Hematopoietic multipotent progenitor cell treated with erythropoietin and hydrocortisone succinate and interleukin-3 and kit ligand, for 15 days (in vitro differentiated cells): ENCODE data around the gene GTF2A1.
"Not testable (repeated sequence)": the region's sequence is repeated elsewhere in the genome, so short reads cannot be mapped to it uniquely, and the experiment has no call there.

Experiments
- DNase-seq: peaks from one replicate; pipeline ENCODE4 v3.0.0-alpha.2; 2015; ENCODE audit warnings: low spot score

GTF2A1 gene

DNA sequence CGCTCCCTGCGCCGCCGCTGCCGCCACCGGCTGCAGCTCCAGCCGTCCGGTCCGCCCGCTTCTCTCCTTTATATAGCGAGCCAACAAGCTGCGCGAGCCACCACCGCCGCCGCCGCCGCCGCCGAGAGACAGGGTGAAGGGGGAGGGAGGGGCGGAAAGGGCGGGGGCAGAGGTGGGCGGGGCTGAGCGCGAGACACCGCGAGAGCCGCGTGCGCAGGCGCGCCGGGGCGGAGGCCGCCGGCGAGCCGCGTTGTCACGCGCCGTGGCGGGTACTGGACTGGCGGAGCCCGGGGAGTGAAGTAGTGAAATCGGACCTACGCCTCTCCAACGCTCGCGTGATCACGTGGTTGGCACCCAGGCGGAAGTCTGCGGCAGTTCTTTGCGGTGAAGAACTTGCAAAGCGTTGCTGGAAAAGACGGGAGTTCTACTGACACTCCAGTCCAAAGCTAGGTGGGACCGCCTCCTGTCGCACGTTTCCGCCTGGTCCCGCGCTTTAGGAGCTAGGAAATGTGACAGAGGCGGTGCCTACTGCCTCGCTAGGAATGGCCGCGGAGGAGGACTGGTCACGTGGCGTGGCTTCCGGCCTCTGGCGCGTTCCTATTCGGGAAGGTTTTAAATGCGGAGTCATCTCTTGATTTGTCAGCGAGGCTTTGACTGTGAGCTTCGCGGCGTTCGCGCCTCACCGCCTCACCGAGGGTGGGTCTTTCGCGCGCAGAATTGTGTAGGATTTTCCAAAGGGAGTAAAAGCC lies at the start of gene GTF2A1:
Gene GTF2A1, minus strand, starts transcription at position 130 of the 749 bp plus-strand sequence. CDS start 441 bp downstream, outside the sequence.
- DNase-seq, result peak; percentile 96

DNA sequence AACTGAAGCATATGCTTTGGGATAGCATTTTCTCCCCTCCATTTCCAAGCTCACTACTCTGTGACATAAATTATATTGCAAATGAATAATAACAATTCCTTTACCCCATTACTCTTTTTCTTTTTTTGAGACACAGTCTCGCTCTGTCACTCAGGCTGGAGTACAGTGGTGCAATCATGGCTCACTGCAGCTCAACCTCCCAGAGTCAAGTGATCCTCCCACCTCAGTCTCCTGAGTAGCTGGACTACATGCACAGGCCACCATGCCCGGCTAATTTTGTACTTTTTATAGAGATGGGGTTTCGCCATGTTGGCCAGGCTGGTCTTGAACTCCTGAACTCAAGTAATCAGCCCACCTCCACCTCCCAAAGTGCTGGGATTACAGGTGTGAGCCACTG lies 49.2 kb upstream of the GTF2A1 start:
- no peak for DNase-seq

DNA sequence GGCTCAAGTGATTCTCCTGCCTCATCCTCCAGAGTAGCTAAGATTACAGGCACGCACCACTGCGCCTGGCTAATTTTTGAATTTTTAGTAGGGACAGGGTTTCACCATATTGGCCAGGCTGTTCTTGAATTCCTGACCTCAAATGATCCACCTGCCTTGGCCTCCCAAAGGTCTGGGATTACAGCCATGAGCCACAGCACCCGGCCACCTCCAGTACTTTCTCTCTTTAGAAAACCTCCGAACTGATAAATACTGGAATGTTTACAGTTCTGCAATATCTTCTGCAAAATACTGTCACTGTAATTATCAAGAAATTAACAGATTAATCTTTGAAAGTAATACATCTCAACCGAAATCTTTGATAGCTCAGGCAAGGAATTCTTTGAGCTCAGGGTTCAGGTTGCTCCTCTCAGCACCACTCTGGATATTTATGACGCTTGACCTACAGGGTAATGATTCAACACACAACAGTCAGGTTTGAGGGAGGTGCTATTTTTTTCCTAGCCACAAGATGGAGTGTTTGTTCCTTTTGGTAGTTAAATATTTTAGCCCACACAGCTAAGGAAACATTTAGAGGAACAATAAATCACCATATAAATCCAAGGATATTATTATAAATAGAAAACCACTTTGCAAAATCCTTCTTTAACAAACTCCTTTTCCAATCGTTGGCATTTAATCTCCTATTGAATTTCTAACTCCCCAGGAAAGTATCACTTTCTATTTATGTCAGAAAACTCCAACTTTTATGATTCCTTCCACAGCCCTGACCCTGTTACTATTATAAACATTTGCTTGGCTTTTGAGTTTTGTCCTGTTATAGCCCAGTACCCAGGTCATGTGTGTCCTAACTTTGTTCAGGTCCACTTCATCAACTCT lies 48.6 kb upstream of the GTF2A1 start:
- peak; percentile 64 for DNase-seq

DNA sequence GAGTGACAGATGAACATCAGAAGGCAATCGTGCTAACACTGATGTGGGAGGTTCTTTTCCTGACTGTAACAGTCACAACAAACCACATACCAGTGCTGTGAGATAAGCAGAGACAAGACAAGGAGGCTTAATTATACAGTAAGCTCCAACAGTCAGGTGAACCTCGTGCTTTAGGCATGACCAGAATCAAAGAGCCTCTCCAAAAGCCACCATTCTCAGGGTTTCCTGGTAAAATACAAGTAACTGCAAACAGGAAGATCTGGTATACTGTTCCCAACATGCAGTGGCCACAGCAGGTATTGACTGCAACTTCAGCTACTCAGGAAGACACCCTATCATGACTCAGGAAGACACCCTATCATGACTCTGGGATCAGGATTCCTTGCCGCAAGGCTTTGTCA lies 47.3 kb upstream of the GTF2A1 start:
- no peak for DNase-seq

DNA sequence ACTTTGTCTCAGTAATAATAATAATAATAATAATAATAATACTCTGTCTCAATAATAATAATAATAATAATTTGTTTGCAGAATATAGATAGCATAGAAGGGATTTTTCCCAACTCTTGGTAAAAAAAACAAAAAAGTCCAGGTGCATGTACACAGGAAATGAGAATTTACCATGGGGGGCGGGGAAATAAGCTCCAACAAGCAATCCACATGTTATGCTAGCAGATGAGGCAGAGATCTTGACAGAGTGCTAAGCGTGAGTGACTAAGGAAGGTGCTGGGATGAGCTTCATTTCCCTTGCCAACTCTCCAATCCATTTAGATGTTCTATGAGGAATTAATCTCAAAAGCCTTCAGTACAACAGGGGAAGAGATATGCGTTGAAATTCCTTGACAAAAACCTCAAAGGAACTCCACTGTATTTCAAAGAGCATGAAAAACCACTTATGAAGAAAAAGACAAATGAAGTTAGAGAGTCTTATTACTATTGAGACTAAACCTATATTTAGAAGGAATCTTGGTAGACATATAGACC lies 44.9 kb upstream of the GTF2A1 start:
- no peak for DNase-seq

DNA sequence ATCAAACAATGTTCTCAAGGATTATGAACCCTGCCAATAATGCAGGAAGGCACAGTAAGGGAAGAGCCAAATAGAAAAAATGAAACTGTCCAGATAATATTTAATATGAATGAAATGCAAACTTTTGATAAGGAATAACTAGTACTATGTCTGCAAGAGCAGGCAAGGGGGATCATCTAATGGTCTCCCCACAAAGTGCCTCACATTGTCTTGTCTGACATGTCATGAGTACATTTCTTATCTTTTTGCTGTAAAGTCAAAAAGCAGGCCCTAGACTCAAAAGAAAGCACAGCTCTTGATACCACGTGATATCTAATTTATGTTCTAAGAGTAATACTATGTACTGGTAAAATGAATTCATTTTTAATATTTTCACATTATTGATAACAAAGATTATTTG lies 43.9 kb upstream of the GTF2A1 start:
- DNase-seq, result no peak

DNA sequence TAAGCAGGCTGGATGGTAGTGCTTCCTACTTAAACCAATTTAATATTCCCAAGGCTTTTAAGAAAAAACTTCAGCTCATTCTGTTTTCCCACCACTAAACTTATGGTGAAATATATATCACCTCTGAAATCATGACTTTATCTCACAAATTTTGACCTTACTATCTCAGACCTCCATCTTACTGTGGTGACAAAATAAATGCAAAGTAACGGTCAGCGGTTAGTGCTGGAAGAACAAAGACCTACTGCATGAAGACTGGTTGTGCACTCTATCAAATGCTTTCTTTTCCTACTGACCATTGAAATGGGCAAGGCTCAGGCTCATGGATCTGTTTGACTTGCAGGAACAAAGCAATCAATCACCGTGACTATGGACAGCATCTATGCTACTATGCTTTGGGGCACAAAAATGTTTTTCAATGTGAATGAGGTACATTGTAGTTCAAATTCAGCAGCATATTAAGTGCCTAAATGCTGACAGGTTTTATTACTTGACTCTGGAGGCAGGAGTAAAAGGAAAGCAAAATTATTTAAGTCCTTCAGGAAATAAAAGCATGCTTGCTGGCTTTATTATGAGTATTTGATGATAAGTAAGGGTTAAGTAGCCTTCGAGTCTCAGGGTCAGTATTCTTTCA lies 43.1 kb upstream of the GTF2A1 start:
- no peak for DNase-seq

DNA sequence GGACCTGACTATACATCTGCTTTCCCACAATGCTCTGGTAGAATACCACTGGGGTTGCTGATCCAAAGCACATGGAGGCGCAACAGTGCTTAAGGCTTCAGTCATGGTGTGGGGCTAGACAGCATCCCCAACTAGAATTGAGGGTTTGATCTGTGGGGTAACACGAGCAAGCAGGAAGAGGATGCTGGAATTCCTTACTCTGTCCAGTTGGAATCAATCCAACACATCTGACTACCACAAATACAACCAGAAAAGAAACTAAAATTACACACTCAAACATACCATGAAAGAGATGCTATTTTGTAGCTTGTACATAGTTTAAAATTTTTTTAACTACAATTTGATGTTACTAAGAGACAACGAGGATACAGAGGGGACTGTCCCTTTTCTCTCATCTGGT lies 40.4 kb upstream of the GTF2A1 start:
- DNase-seq, result no peak

DNA sequence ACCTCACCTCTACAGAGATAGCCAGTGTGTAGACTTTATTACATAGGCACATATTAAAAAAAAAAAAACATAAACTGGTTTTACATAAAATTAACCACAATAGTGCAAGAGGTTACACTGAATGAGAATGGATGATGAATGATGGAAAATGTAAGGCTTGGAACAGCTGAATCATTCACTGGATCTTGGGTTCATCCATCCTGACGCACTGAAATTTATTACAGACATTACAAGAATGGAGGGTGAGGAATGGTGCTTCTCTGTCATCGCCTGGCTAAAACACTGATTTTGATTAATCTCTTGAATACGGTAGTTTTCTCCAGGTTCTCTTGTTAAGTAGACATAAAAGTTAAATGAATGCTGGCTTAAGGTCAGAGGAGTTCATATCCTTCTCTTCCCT lies 40.0 kb upstream of the GTF2A1 start:
- DNase-seq, result no peak

DNA sequence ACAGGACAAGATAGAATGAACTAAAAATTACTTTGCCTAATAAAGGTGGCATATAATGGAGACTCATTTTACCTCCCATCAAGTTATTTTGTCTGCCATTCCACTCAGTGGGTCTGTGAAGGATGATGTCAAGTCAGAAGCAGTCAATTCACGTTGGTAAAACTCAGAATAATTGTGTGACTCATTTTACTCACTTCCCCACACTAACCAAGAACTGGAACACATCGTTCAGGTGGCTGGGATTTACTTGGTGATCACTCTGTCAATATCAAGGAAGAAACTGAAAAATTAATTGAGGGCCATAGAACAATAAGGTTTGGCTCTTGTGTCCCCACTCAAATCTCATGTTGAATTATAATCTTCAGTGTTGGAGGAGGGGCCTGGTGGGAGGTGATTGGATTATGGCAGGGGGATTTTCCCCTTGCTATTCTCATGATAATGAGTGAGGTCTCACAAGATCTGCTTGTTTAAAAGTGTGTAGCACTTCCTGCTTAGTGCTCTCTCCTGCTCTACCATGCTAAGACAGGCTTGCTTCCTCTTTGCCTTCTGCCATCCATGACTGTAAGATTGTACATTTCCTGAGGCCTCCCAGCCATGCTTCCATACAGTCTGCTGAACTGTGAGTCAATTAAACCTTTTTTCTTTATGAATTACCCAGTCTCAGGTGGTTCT lies 35.7 kb upstream of the GTF2A1 start:
- no peak for DNase-seq

DNA sequence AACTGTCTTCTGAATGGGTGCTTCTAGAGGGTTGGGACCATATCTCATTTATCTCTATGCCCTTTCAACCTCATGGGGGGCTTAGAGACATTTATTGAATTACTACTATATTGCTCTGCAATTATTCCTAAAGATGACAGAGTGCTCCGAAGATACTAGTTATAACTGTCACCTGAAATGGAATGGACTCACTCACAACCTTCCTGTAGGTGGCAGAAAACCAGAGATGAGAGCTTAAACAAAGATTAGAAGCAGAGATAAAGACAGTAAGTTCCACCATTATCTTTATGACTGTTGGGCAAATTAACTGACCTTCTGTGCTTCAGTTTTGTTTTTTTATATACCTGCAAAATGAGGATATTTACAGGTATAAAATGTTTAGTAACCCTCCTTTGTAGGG lies 31.5 kb upstream of the GTF2A1 start:
- no peak for DNase-seq

DNA sequence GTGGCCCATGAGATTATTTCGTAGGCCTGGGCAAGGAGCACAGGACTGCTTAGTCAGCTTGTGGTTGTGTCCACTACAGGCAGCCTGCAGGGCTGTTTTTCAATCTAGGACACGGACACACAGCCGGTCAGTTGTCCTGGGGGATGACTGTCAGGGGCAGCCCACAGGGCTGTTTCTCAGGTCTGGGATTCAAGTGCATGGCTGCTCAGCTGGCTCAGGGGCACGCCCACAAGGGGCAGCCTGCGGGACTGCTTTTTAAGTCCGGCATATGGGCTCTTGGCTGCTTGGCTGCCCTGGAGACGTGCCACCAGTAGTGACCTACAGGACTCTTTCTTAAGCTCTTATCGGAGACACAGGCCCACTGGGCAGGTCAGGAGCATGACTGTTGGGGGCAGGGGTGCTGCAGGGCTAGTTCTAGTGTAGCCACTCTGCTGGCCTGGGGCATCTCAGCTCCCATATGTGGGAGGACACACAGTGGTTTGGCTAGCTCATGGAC lies 26.6 kb upstream of the GTF2A1 start:
- DNase-seq, result no peak

DNA sequence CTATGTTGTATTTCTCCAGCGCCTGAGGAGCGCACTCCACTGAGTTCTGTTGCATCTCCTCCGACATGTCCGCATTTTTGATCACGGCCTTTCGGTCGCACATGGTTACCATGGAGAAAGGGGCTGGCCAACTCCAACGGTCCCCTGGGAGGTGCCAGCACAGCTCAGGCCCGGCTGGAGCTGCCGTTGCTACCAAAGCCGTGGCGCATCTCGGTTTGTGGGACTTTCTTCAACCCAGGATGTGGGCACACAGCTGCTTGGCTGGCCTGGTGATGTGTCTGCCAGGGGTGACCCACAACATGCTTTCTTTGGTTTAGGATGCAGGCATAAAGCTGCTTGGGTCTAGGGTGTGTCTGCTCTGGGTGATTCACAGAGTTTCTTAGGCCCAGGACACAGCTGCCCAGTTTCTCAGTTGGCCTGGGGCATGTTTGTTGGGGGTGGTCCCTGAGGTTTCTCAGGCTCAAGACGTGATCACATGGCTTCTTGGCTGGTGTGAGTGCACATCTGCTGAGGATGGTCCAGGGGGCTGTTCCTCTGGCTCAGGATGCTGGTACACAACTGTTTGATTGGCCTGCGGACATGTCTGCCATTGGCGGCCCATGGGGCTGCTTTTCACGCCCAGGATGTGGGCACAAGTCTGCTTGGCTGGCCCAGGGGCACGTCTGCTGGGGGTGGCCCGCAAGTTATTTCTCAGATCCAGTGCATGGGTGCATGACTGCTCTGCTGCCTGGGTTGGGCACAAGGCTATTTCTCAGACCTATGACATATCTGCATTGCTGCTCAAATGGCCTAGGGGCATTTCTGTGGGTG lies 25.9 kb upstream of the GTF2A1 start:
- no peak for DNase-seq

DNA sequence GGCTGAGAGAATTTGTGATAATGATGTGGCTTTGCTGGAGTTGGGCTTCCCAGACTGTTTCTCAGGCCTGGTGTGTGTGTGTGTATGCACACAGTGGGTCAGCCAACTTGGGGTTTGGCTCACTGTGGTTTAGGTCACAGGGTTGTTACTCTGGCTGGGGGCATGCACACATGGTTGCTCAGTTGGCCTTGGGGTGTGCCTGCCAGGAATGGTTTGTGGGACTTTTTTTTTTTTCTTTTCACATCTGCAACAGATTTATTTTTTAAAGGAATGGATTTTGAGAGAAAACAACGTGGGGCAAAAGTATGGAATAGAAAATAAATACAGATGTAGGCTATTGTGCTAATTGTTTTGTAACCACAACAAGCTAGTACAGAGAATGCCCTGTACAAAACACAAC lies 25.0 kb upstream of the GTF2A1 start:
- no peak for DNase-seq

DNA sequence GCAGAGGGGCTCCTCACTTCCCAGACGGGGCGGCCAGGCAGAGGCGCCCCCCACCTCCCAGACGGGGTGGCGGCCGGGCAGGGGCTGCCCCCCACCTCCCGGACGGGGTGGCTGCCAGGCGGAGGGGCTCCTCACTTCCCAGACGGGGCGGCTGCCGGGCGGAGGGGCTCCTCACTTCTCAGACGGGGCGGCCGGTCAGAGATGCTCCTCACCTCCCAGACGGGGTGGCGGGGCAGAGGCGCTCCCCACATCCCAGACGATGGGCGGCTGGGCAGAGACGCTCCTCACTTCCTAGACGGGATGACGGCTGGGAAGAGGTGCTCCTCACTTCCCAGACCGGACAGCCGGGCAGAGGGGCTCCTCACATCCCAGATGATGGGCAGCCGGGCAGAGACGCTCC lies 23.7 kb upstream of the GTF2A1 start:
- not testable (repeated sequence) for DNase-seq

DNA sequence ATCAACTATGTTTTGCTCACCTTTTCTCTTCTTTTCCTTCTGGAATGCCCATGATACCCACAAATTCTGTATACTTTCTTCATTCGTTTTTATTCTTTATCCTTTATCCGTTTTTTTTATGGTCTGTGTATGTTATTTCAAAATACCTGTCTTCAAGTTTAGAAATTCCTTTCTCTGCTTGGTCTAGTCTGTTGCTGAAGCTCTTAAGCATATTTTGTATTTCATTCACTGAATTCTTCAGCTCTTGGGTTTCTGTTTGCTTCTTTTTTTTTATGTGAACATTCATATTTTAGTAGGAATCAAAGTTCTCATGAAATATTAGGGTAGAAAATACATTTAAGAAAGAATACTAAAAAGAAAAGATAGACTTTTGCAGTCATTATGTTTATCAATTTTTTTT lies 22.7 kb upstream of the GTF2A1 start:
- no peak for DNase-seq

DNA sequence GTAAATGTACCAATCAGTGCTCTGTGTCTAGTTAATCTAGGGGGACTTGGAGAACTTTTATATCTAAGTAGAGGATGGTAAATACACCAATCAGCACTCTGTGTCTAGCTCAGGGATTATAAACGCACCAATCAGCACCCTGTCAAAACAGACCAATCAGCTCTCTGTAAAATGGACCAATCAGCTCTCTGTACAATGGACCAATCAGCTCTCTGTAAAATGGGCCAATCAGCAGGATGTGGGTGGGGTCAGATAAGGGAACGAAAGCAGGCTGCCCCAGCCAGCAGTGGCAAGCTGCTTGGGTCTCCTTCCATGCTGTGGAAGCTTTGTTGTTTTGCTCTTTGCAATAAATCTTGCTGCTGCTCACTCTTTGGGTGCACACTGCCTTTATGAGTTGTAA lies 16.1 kb upstream of the GTF2A1 start:
- not testable (repeated sequence) for DNase-seq

DNA sequence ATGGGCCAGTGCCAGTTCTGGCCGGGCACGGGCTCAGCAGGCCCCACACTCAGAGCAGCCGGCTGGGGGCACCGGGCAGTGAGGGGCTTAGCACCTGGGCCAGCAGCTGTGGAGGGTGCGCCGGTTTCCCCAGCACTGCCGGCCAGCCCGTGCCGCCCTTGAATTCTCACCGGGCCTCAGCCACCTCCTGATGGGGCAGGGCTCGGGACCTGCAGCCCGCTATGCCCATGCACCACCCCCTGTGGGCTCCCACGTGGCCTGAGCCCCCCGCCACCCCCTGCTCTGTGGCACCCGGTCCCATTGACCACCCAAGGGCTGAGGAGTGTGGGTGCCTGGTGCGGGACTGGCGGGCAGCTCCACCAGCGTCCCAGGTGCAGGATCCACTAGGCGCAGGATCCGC lies 15.4 kb upstream of the GTF2A1 start:
- no peak for DNase-seq

DNA sequence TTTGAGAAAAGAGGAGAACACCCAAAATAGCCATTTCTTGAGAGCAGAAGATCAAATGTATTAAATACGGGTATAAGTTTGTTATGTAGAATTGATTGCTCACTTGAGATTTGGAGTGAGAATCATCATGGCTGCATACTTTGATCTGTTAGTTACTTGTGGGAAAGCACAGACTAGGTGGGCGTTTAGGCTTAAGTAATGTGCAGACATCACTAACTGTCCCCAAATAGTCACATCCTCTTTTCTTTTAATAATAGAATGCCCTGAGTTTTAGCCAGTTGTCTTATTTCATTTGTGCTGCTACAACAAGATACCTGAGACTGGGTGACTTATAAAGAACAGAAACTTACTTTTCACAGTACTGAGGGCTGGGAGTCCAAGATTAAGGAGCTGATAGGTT lies 14.3 kb upstream of the GTF2A1 start:
- DNase-seq, result no peak

DNA sequence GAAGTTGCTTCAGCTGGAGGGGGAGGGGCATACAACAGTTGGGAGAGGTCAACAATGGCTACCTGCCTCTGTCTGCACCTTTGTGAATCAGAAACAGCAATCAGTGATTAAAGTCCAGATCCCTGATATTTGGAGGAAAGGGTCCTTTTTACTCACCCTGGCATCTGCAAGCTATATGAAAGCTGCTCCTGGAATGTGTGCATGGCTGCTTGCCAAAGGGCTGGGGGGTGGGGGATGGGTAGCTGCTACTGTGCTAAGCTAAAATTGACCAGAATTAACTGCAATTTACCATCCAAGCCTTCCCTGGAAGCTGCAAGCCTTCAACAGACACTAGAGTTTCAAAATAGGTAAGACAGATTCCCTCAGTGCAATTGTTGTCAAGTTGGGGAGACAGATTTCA lies 13.5 kb upstream of the GTF2A1 start:
- DNase-seq, result no peak

DNA sequence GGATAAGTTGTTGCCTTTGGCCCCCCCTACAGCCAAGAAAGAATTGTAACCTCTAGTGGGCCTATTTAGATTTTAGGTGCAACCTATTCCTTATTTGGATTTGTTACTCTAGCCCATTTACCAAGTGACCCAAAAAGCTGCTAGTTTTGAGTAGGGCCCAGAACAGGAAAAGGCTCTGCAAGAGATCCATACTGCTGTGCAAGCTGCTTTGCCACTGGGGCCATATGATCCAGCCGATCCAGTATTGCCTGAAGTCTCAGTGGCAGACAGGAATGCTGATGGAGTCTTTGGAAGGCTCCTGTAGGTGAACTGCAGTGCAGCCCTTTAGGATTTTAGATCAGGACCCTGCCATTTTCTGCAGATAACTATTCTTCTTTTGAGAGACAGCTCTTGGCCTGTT lies 12.9 kb upstream of the GTF2A1 start:
- DNase-seq, result no peak
